Stimulated activated CD8-positive, alpha-beta memory T cell treated with anti-CD3 and anti-CD28 coated beads, Interleukin-4, amount 100 ng/mL, for 1 hour (primary cell): ENCODE measurements around the gene RNF166.
A peak's percentile ranks its signal among the peaks of the same experiment; 100 is the strongest.

Experiments
- DNase-seq, 2 donors: peaks; one replicate each; pipeline ENCODE4 v3.0.0-alpha.2; 2020; ENCODE audit warnings: low read depth in 2 of 2, low spot score in 1 of 2

Gene RNF166

DNA sequence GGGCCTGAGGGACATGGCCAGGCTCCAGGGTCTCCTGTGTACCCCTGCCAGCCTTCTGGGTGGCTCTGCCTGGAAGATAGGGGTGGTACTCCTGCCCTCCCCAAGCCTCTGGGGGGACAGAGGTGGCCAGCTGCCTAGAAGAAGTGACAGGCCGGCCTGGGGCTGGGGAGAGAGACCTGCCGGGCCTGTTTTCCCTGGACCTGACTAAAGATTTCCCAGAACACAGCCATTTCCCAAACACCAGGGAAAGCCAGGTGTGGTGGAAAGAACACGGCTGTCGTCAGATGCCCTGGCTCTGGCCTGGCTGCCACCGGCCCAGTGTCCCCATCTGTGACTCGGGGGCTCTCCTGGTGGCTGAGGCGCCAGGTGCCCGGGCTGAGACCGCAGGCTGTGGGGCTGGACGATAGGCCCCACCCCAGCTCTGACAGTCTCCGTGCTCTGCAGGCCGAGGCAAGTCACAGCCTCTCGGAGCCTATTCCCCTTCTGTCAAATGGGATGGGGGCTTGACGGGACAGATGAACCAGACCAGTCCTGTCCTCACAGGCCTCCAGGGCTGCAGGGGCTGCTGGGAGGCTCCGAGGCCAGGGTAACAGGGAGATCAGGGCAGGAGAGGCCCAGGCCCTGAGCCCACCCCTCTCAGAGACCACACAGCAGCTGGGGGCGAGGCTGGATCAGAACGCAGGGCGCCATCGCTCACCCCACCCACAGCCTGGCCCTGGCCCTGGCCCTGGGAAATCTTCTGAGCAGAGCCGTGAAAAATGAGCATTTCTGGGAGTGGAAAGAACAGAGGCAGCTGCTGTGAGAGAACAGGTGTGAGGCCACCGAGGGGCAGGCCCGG is 33.1 kb upstream of the RNF166 start:
- no peak for DNase-seq

DNA sequence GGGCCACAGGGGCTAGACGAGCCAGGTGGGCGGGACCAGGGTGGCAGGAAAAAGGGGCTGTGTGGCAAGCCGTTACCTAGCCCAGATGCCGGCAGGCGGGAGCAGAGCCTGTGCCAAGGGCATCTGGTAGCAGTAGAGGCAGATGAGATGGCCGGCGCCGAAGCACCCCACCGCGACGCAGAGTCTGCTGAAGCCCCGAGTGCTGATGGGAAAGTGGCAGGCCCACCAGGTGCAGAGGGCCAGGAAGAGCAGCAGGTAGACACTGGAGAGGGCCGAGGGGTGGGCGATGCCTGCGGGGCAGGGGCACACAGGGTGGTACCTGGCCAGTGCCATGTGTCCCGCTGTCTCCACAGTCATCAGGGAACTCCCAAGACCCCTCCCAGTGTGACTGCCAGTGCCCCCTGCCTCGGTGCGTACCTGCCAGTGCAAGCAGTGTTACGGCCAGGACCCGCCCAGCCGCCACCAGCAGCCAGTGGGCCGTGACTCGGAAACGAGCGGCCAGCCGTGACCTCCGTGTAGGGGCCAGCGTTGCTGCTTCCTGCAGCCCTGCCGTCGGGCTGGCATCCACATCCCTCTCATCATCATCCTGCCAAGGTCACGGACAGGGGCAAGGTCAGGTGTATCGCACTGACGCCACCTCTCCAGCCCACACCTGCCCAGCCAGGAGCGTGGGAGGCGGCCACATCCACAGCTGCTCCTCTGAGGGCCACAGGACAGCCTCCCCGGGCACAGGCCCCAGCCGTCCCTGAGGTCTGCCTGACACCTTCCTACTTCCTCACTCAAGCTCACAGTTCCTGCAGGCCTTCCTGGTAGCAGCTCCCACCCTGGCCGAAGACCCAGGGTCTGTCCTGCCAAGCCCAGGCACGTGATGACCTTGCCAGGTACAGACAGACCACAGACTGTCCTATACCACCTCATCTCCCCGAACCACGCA is 32.2 kb upstream of the RNF166 start:
- no peak for DNase-seq

DNA sequence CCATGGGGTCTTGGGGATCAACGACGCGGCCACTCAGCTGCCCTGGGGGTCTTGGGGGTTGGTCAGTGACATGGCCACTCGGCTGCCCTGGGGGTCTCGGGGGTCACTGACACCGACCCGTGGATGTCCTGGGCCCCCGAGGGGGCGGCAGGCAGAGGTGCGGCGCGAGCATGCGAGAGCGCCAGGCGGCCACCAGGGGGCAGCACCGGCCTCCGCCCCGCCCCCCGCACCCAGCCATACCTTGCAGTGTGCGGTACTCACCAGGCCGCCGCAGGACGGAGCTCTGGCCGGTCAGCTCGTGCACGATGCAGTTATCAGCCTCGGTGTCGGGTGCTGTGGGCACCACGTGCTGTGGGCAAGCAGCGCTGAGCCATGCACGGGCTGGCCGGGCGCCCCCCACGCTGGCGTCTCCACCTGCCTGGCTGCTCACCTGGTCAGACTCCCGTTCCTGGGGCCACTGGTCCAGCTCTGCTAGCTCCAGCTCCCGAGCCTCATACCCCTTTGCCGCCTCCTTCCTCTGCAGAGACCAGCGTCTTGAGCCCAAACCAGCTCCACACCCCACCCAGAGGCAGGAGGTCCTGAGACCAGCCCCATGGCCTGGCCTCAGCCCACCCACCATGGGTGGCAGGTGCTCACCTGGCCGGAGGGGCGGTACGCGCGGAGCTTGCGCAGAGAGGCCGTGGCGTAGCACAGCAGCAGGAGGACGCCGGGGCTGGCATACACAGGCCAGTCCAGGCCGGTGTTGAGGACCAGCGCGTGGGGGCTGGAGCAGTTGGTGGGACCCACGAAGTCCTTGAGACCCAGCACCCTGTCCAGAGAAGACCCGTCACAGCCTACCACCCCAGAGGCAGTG is 31.3 kb upstream of the RNF166 start:
- peak; percentile 39 to 40 for DNase-seq

DNA sequence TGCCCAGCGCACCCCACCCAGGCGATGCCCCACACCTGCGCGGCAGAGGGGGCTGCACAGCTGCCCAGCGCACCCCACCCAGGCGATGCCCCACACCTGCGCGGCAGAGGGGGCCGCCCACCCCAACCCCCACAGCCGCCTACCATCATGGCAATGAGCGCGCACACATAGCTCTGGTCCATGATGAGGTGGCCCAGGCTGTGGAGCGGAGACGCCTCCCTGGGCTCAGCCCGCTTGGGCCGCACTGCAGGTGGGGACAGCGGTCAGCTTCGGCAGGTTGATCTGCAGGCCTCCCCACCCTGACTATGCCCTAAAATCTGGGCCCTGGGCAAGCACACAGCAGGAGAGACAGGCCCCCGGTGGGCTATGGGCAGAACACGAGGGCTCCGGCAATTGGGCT is 30.3 kb upstream of the RNF166 start:
- DNase-seq: no peak

DNA sequence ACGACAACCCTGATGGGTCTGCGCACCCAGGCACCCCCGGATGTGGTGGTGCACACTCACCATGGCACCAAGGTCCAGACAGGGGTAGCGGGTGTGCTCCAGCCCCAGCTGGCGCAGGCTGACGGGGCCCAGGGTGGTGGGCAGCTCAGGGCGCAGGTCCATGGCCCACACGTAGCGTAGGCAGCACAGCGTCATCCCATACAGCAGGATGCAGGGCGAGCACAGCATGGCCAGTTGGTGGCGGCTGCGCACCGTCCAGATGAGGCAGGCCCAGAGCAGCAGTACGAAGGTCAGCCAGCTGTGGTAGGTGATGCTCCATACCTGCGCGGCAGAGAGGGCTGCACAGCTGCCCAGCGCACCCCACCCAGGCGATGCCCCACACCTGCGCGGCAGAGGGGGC is 29.9 kb upstream of the RNF166 start:
- no peak for DNase-seq

DNA sequence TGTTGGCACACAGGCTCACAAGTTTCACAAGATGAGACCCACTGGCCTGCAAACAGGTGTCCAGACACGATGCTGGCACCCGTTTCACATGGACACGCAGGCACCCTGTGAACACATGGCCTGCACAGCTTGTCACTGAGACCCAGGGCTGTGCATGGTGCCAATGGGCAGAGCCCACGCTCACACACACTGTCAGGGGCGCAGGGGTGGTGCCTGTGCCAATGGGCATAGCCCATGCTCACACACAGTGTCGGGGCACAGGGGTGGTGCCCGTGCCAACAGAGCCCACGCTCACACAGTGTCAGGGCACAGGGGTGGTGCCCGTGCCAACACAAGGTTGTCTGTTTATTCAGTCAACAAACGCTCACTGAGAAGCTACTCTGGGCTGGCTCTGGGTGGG is 29.4 kb upstream of the RNF166 start:
- no peak for DNase-seq

DNA sequence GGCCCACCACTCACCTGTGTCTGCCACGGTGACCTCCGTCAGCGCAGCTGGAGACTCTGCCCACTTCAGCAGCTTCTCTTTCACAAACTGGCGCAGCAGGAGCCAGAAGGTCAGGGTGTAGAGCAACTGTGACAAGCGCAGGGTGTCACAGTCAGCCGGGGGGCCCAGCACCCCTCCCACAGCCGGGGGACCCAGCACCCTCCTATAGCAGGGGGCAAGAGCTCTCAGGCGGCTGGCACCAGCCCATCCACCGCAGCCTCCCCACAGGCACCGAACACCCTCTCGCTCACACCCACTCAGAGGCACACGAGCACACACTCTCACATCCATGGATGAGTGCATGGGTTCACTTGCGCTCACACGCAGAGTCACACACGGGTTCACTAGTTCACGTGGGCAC is 28.9 kb upstream of the RNF166 start:
- no peak for DNase-seq

DNA sequence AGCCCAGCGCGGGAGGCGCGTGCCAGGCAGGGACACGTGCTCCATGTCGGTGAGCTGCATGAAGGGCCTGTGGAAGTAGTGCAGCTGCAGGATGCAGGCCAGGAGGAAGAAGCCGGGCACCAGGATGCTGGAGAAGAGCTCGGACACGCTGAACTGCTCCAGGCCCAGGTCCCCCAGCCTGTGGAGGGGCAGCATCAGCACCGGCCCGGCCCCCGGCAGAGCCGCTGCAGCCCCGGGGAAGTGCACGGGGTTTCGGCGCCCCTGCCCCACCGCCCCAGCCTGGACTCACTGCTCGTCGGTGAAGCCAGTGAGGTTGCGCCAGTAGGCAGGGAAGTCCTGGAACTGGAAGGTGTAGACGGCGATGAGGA is 28.1 kb upstream of the RNF166 start:
- DNase-seq: no peak

DNA sequence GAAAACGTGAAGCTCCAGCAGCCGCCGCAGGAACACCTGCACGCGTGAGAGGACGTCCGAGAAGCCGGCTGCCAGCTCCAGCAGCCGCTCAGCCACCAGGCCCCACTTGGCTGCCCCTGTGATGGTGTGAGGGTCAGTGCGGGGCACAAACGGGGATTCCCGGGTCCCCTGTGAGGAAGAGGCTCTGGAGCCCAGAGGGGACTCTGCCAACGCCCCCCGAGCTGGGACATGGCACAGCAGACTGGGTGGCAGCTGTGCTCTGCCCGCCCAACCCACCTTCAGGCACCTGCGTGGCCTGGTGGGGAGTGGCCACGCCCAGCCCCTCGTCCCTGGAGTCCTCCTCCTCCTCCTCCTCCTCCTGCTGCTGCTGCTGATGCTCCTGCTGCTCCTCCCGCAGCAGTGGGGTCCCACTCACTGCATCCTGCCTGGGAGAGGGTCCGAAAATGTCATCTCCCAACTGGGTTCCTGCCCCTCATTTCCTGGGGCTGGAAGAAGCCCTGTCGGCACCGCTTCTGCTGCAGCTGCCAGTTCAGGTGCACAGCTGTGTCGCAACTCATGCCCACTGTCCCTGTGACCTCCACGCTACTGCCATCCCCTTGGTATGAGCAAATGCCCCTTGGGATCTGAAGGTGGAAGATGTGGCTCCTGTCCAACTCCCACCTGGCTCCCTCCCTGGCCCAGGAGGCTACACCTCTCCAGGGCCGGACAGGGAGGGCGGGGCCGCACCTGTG is 27.6 kb upstream of the RNF166 start:
- DNase-seq: no peak

DNA sequence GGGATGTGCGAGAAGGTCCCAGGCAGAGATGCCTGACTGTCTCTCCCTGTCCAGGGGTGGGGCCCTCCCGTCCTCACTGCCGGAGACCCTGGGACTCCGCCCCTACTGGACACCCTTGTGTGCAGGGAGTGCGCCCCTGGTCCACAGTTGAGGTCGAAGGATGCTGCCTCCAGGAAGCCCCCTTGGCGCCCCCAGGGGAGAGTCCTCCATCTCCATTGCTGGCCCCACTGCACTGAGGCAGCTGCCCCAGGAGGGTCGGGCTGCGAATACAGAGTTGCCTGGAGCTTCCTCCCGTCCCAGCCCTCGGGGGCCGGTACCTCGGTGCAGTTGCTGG is 26.7 kb upstream of the RNF166 start:
- DNase-seq: no peak

DNA sequence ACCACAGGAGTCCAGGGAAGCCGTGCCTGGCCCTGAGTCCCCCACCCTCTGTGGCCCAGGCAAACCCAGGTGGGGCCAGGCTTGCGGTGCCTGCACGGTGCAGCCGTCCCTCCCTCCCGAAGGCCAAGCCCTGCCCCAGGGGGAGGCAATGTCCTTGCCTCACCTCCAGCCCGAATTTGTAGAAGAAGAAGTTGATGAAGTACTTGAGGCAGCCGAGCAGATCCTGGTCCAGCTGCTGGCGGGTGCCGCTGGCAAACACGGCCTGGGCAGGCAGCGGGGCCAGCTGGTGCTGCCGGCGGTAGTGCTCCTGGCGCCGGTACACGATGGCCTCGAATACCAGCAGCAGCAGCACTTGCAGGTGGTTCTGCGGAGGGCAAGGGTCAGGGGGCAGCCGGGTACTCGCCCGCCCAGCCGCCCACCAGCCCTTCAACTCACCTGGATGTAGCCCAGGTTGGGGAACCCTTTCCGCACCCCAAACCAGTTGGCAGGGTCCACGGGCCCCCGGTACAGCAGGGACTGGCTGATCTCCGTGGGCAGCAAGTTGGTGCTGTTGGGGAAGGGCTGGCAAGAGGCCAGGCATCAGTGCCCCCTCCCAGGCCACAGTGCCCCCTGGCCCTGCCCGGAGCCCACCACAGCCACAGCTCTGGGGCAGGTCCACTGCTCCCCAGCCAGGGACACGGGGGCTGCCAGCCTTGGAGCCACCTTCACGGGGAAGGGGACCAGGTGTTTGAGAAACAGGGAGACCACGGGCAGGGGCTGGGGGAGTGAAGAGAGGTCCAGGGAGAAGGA is 26.2 kb upstream of the RNF166 start:
- no peak for DNase-seq

DNA sequence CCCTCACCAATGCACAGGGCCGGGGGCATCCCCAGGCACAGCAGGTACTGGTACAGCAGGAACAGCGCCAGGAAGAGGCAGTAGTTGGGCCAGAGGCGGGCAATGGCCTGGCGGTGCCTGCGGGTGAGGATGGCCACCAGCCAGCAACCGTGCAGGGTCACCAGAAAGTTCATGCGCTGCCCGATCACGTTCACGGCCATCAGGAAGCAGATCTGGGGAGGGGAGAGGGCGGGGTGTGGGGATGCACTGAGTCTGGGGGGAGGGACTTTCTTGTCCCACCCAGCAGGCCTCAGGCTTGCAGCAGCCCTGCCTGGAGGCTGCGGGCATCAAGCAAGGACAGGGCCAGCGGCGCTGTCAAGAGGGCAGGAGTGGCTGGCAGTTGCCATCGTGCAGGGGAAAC is 25.5 kb upstream of the RNF166 start:
- no peak for DNase-seq

DNA sequence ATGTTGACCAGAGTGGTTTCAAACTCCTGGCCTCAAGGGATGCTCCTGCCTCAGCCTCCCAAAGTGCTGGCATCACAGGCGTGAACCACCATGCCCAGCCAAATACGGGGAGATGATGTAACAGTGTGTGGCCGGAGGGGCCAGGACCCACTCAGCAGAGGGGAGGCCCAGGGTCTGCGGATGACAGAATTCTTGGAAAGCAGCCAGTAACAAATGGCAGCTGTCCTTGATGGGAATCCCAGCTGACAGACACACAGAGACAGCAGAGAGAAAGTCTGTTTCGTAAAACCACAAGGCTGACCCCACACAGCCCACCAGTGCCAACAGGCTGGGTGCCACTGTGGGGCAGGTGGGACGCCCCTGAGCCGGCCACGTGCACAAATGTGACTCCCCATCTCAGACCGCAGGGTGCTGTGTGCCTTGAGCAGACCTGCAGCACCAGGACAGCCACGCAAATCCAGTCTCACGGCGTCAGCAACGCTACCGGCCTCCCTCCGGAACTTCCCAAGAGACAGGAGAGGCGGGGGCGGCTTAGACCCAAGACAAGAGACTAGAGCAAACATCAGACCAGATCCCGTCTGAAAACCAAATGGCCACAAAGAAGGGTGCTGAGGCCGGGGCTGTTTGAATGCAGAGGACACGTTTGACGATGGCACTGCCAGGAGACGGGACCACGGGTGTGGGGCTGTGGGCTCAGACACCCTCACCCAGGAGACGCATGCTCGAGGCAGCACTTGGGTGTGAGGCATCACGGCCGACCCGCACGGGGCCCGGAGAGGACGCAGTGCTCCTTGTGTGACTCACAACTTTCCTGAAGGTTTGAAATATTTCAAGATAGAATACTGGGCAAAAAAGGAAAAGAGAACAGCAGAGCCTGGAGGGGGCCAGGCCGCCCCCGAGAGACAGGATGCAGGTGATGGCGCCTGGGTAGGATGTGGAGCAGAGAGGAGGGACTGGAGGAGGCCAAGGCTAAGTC is 24.7 kb upstream of the RNF166 start:
- DNase-seq: no peak

DNA sequence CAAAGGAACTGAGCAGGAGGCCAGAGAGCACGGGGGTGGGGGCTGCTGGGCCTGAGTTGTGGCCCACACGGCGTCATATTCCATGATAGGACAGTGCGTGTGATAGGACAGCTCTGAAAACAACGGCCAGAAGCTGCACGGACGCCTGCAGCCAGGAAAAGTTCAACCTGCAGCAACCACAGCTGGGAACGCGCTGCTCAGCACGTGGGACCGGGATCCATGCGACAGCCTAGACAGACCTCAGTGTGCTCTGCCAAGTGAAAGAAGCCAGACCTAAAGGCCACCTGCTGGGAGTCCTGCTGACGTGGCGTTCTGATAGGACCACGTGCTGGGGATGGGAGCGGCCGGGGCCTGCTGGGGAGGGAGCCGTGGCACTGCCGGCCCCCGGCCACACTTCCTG is 21.7 kb upstream of the RNF166 start:
- no peak for DNase-seq

DNA sequence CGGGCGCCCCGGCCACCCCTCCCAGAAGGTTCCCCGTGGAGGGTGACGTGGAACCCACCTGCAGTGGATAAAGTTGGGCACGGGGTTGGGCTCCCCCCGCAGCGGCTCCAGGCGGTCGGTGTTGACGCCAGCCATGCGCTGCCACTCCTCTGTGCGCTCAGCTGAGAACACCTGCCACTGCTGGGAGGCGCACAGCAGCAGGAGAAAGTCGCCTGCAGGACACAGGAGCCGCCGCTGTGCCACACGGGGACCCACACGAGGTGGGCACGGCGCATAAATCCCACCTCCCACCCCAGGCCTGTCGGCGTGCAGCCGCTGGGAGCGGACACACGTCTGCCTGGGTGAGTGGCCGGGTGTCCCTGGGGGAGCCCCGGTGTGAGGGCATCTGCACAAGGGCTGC is 20.8 kb upstream of the RNF166 start:
- no peak for DNase-seq

DNA sequence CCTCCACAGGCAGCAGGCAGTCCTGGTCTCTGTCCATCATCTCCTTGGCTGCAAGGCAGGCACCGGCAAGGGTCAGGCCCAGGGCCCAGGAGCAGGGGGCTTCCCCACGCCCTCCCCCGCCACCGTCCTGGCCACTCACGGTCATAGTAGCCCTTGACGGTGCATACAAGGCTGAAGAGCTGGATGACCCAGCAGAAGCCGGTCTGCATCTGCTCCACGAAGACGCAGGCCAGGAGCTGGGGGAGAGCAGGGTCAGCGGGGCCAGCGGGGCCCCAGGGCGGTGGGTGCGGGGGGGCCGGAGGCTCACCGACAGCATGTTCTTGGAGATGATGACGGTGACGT is 20.2 kb upstream of the RNF166 start:
- DNase-seq: no peak

DNA sequence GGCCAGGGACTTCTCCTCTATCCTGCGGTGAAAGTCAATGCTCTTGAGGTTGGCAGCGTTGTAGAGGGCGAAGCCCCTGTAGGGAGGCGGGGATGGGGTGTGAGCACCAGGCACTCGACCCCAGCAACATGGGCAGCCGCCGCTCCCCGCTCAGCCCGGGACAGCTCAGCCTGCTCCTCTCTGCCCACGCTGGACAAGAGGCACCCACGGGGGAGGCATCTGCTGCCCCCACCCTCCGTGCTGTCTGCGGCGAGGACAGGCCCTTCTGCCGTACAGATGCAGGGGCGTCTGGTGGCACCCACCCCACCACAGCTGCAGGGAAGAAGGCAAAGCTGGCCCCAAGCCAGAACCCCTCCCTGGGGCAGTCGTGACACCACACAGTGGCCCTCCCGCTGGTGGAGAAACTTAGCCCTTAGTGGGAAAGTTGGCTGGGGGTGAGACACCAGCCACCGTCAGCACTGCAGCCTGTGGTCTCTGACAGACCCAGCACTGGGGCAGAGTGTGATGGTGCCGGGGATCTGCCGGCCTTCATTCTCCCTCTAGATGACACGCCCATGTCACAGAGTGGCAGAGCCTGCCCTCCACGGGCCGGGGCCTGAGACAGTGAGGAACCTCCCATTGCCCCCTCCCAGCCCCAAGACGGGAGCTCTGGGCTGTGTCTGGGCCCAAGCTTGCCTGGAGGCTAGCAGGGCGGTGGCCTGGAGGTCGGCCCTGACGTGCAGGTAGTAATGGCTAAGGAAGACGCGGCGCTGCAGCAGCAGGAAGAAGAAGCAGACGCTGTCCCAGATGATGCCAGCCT is 19.6 kb upstream of the RNF166 start:
- no peak for DNase-seq

DNA sequence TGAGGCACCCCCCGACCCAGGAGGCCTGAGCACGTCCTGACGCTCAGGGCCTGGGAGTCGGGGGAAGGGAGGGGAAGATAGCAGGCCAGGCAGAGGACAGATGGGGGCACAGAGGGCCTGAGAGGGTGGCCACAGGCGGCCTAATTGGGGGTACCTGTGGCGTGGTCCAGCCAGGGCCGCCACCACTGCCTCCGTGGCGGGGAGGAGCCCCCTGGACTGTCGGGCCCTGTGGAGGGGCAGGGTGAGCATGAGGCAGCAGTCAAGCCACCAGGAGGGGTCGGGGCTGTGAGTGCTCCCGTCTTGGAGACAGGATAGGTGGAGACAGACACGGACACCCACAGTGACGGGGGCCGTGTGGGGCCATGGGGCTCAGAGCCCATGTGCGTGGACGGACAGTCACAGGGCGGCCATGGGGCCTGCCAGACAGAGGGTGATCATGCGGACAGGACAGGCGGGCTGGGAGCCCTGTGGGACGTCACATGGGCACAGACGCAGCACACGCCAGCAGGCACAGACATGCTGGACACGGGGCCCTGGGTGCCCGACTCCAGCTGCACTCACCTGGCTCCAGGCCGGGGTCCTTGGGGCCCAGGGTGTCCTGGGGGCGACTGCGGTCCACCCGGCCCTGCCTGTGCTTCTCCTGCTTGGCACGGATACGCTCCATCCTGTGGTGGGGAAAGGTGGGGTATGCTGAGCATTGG is 18.8 kb upstream of the RNF166 start:
- DNase-seq: no peak
